ENCODE results near the gene LIFR.

- TF ChIP-seq CTCF (IDR thresholded peaks at IDR 0.05) (no peak), POLR2A (IDR thresholded peaks at IDR 0.05) (no peak)
These were observed 88.2 kb downstream of the LIFR start for GRCh38 chr5:38468202-38468673.
